ENCODE data around the gene DYNC2H1. TPM values are rescaled to one million over a fixed set of nuclear protein-coding genes. Genes with fewer than 3 reads are reported as not detected.
A peak's percentile ranks its signal among the peaks of the same experiment; 100 is the strongest.
"Not testable (repeated sequence)": the region's sequence is repeated elsewhere in the genome, so short reads cannot be mapped to it uniquely, and the experiment has no call there.

The DYNC2H1 gene
- total RNA-seq, 2 experiments from 2014 or later = 4.3 to 4.9 TPM

DNA sequence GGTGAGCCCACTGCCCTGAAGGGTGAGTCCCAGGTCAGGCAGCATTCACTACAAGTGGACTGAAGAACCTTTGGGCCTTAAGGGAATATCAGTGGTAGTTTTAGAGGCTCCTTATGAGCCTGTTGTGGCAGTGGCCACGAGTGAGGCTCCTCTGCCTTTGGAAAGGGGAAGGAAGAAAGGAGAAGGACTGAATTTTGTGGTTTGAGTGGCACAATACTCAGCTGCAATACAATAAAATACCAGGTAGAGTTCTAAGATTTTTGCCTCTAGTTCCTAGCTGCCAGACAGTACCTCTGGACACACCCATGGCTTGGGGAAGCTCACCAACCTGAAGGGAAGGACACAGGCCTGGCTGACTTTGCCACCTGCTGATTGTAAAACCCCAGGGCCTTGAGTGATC is 260.9 kb downstream of the DYNC2H1 start:
- no peaks in the 10 kb centered on the region for H3K27me3 Mint-ChIP-seq
- no peak for ATAC-seq
- CTCF ChIA-PET = no interaction called here
- H3K4me3 Mint-ChIP-seq = no peak overlapping the region
- no peak overlapping the region for H3K27ac Mint-ChIP-seq
- peaks cover 4% of the 10 kb centered on the region for H3K9me3 Mint-ChIP-seq (ENCODE audit: low read depth)
- no peak for DNase-seq
- no peaks in the 10 kb centered on the region for H3K4me1 Mint-ChIP-seq
- H3K36me3 Mint-ChIP-seq = peaks cover 2% of the 10 kb centered on the region

DNA sequence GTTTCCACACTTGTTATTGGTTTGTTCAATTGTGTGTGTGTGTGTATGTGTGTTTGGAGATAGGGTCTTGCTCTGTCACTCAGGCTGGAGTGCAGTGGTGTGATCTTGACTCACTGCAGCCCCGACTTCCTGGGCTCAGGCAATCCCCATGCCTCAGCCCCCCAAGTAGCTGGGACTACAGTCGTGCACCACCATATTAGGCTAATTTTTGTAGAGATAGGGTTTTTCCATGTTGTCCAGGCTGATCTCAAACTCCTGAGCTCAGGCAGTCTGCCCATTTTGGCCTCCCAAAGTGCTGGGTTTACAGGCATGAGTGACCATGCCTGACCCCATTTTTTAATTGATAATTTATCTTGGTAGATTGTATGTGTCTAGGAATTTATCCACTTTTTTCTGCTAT is 263.7 kb downstream of the DYNC2H1 start:
- DNase-seq (no peak), ATAC-seq (no peak)
- H3K27ac Mint-ChIP-seq = no peak overlapping the region
- peaks cover 11% of the 10 kb centered on the region for H3K9me3 Mint-ChIP-seq (ENCODE audit: low read depth)
- H3K27me3 Mint-ChIP-seq = no peaks in the 10 kb centered on the region
- H3K4me3 Mint-ChIP-seq = no peak overlapping the region
- no peaks in the 10 kb centered on the region for H3K4me1 Mint-ChIP-seq
- CTCF ChIA-PET = no interaction called here
- H3K36me3 Mint-ChIP-seq = peaks cover 6% of the 10 kb centered on the region

DNA sequence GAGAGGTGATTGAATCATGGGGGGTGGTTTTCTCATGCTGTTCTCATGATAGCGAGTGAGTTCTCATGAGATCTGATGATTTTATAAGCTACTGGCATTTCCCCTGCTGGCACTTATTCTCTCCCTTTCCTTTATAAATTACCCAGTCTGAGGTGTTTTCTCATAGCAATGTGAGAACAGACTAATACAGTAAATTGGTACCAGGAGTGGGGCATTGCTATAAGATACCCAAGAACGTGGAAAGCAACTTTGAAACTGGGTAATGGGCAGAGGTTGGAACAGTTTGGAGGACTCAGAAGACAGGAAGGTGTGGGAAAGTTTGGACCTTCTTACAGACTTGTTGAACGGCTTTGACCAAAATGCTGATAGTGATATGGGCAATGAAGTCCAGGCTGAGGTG is 265.0 kb downstream of the DYNC2H1 start:
- DNase-seq, ATAC-seq, CTCF ChIA-PET, H3K36me3 Mint-ChIP-seq, H3K4me3 Mint-ChIP-seq, H3K4me1 Mint-ChIP-seq, H3K27ac Mint-ChIP-seq, H3K27me3 Mint-ChIP-seq: not testable (repeated sequence)
- peaks cover 11% of the 10 kb centered on the region for H3K9me3 Mint-ChIP-seq (ENCODE audit: low read depth)

DNA sequence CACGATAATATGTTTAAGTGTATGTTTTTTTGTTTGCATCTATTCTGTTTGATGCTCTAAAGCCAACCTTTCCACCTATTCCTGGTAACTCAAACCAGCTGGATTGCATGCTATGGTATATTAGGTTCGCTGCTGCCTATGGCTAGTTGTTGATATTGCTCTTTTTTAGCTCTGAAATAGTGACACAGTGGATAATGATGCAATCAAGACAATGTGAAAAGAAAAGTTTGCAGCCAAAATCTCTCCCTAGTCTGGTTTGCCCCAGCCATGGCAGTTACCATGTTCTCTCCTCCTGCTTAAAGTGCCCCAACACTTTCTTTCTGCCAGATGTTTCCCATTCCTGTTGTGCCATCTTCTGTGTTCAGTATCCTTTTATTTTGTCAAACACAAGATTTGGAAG is 269.7 kb downstream of the DYNC2H1 start:
- CTCF ChIA-PET = no interaction called here
- no peak for DNase-seq
- peaks cover 4% of the 10 kb centered on the region for H3K36me3 Mint-ChIP-seq
- no peak overlapping the region for H3K27ac Mint-ChIP-seq
- ATAC-seq = no peak
- no peaks in the 10 kb centered on the region for H3K4me1 Mint-ChIP-seq
- H3K9me3 Mint-ChIP-seq (ENCODE audit: low read depth) = peaks cover 7% of the 10 kb centered on the region
- no peak overlapping the region for H3K4me3 Mint-ChIP-seq
- no peaks in the 10 kb centered on the region for H3K27me3 Mint-ChIP-seq

DNA sequence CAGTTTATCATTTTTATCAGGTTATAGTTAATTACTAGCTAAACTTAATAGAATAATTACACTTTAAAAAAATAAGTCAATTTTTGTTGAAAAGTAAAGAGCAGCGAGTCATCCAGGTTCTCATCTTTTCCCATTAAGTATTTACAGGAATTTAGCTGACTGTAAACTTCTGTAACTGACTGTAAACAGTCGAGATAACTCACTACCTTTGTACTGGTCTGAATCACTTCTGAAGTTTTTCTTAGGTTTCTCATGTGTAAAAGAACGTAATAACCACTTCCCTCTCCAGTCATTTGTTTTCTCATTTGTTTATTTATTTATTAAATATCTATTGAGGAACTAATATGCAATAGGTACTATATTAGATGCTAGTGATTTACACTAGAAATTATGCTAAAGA is 270.8 kb downstream of the DYNC2H1 start:
- ATAC-seq (no peak), DNase-seq (no peak)
- peaks cover 4% of the 10 kb centered on the region for H3K36me3 Mint-ChIP-seq
- H3K9me3 Mint-ChIP-seq (ENCODE audit: low read depth) = peaks cover 7% of the 10 kb centered on the region
- peaks cover 5% of the 10 kb centered on the region for H3K4me1 Mint-ChIP-seq
- CTCF ChIA-PET = no interaction called here
- H3K4me3 Mint-ChIP-seq = no peak overlapping the region
- no peak overlapping the region for H3K27ac Mint-ChIP-seq
- no peaks in the 10 kb centered on the region for H3K27me3 Mint-ChIP-seq

DNA sequence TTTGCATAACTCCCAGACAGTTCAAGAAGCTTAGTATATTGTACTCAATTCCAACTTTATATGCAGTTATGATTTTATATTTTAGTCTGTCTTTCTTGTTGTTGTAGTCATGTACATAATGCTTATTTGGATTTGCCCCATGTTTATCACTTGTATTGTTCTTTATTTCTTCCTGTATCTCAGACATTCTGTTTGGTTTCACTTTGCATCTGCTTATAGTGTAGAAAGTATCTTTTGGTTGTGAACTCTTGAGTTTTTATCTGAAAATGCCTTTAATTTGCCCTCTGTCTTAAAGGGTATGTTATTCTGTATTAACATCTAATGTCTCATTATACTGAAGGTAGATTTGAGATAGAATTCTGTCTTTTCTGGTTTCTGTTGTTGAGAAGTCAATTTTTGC is 275.4 kb downstream of the DYNC2H1 start:
- CTCF ChIA-PET = no interaction called here
- Mint-ChIP-seq H3K4me1 (peaks cover 8% of the 10 kb centered on the region), H3K4me3 (no peak overlapping the region), H3K27me3 (no peaks in the 10 kb centered on the region), H3K9me3 (ENCODE audit: low read depth) (no peaks in the 10 kb centered on the region), H3K27ac (no peak overlapping the region), H3K36me3 (no peaks in the 10 kb centered on the region)
- no peak for ATAC-seq
- no peak for DNase-seq

DNA sequence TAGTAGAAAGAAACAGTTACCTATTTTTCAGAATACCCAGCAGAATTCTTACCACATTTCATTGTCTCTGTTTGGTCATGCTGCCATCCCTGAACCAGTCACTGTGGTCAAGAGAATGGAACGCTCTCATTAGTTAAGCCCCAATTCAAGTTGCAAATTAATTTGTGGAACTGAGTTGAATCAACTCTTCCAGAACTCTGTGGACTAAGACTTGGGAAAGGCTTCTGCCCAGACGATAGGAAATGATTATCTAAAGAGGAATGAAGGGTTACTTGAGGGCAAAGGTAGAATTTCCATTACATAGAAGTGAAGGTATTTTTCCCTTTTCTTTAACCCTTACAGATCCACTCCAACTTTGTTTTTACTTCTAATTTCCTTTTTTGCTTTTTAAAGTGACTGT is 286.4 kb downstream of the DYNC2H1 start:
- Mint-ChIP-seq H3K27me3 (no peaks in the 10 kb centered on the region), H3K4me1 (no peaks in the 10 kb centered on the region), H3K36me3 (no peaks in the 10 kb centered on the region), H3K27ac (no peak overlapping the region), H3K9me3 (ENCODE audit: low read depth) (no peaks in the 10 kb centered on the region), H3K4me3 (no peak overlapping the region)
- CTCF ChIA-PET = no interaction called here
- DNase-seq = no peak
- ATAC-seq = no peak

DNA sequence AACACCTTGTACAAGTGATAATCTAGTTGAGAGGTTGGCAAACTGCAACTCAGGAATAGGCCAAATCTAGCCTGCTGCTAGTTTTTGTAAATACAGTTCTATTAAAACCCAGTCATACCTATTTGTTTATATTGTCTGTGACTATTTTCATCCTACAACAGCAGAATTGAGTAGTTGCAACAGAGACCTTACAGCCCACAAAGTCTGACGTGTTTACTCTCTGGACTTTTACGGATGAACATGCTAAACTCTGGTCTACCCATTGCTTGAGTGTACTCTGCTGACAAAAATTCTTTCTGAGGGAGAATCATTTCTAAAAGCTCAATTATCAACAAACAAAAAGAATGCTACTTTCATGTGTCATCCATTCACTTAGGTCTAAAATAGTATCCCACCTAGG is 287.0 kb downstream of the DYNC2H1 start:
- H3K36me3 Mint-ChIP-seq = no peaks in the 10 kb centered on the region
- H3K9me3 Mint-ChIP-seq (ENCODE audit: low read depth) = no peaks in the 10 kb centered on the region
- H3K27me3 Mint-ChIP-seq = no peaks in the 10 kb centered on the region
- CTCF ChIA-PET = no interaction called here
- H3K27ac Mint-ChIP-seq = no peak overlapping the region
- no peak for ATAC-seq
- no peak for DNase-seq
- no peak overlapping the region for H3K4me3 Mint-ChIP-seq
- H3K4me1 Mint-ChIP-seq = no peaks in the 10 kb centered on the region

DNA sequence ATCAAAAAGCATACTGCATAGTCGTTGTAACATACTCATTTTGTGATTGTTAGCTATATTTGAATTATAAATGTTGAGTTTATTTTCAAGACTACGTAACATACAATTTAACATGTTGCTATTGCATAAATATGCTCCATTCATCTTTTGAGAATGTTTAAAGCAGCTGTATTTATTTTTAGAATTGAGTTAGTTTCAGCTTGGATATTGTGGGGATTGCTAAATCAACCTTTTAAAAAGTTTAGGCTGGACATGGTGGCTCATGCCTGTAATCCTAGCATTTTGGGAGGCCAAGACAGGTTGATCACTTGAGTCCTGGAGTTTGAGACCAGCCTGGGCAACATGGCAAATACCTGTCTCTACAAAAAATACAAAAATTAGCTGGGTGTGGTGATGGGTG is 288.1 kb downstream of the DYNC2H1 start:
- no peaks in the 10 kb centered on the region for H3K36me3 Mint-ChIP-seq
- no peaks in the 10 kb centered on the region for H3K27me3 Mint-ChIP-seq
- ATAC-seq (no peak), DNase-seq (no peak)
- no peak overlapping the region for H3K4me3 Mint-ChIP-seq
- CTCF ChIA-PET = interaction anchor here (1.4 kb wide), 1 partner anchor 12 kb away, joined by 4 read pairs; no protein-coding TSS in a partner anchor
- no peaks in the 10 kb centered on the region for H3K4me1 Mint-ChIP-seq
- H3K27ac Mint-ChIP-seq = no peak overlapping the region
- H3K9me3 Mint-ChIP-seq (ENCODE audit: low read depth) = no peaks in the 10 kb centered on the region

DNA sequence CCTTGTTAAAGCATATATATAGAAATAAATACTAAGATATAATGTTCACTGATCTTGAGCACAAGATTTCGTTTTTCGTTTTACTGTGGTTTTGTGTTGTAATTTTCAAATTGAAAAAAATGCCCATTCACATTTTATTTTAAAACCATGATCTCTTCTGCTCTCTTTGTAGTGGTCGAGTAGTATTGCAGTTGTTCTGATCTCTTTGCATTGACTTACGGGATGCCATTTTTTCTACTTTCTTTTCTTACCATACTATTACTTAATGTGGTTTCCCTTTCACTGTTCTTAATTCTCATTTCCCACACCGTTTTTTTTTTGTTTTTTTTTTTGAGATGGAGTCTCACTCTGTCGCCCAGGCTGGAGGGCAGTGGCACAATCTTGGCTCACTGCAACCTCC is 289.6 kb downstream of the DYNC2H1 start:
- DNase-seq (no peak), ATAC-seq (no peak)
- Mint-ChIP-seq H3K27ac (no peak overlapping the region), H3K4me3 (no peak overlapping the region), H3K4me1 (no peaks in the 10 kb centered on the region), H3K36me3 (no peaks in the 10 kb centered on the region), H3K9me3 (ENCODE audit: low read depth) (no peaks in the 10 kb centered on the region), H3K27me3 (no peaks in the 10 kb centered on the region)
- CTCF ChIA-PET = no interaction called here

DNA sequence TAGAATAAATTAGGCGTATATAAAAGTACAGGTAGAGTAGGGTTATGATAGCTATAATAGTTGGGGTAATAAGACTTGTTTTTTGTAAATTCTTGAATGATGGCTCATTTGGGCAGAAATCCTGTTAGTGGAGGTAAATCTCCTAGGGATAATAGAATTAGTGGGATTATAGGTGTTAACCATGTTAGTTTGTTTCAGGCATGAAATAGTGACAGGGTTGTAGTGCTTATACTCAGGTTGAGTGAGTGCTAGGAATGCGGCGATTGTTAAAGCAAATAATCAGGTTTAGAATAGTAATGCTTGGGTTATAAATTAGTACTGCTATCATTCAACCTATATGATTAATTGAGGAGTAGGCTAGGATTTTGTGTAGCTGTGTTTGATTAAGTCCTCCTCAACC is 297.1 kb downstream of the DYNC2H1 start:
- no peak for DNase-seq
- H3K4me1 Mint-ChIP-seq = no peaks in the 10 kb centered on the region
- no peaks in the 10 kb centered on the region for H3K36me3 Mint-ChIP-seq
- H3K9me3 Mint-ChIP-seq (ENCODE audit: low read depth) = no peaks in the 10 kb centered on the region
- H3K27me3 Mint-ChIP-seq = no peaks in the 10 kb centered on the region
- no peak for ATAC-seq
- no peak overlapping the region for H3K27ac Mint-ChIP-seq
- CTCF ChIA-PET = no interaction called here
- H3K4me3 Mint-ChIP-seq = no peak overlapping the region

DNA sequence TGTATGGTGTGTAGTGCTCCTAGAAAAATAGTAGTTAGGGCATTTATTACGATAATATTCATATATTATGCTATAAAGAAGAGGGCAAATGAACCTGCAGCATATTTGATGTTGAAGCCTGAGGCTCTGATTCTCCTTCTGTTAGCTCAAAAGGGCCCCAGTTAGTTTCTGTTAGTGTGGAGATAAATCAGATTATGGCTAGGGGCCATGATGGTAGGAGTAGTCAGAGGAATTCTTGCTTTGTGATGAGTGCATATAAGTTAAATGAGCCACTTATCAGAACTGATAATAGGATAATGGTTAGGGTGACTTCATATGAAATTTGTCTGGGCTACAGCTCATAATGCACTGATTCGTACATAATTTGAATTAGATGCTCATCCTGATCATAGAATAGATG is 298.4 kb downstream of the DYNC2H1 start:
- CTCF ChIA-PET = no interaction called here
- no peaks in the 10 kb centered on the region for H3K27me3 Mint-ChIP-seq
- no peak for DNase-seq
- ATAC-seq = no peak
- H3K27ac Mint-ChIP-seq = no peak overlapping the region
- no peaks in the 10 kb centered on the region for H3K9me3 Mint-ChIP-seq (ENCODE audit: low read depth)
- H3K4me1 Mint-ChIP-seq = no peaks in the 10 kb centered on the region
- H3K4me3 Mint-ChIP-seq = no peak overlapping the region
- H3K36me3 Mint-ChIP-seq = no peaks in the 10 kb centered on the region

DNA sequence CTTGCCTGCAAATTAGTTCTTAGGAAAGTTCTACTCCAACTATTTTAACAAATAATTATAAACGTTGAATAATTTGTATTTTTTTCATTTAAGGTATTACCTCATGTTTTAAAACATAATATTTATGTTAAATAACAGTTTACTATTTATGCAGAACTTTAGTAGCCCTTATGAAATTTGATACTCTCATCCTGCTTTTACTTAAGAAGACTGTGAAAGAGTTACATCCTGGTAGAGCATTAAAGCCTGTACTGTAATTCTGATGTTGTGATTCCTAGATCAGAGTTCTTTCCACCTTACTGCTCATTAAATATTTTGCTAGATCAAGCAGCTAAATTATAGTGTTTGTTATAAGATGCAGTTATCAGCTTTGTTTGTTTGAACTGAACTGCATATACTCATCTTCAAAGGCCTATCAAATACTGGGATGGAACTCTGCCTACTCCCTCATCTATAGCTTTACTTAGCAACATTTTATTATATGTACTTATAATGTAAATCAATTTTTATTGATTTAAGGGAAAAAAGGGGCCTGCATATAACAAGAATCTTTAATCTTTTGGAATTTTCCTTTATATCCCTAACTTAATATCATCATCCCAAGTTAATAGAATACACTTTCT is 304.2 kb downstream of the DYNC2H1 start:
- no peaks in the 10 kb centered on the region for H3K27me3 Mint-ChIP-seq
- ATAC-seq (no peak), DNase-seq (no peak)
- no peak overlapping the region for H3K27ac Mint-ChIP-seq
- H3K4me3 Mint-ChIP-seq = no peak overlapping the region
- CTCF ChIA-PET = no interaction called here
- peaks cover 1% of the 10 kb centered on the region for H3K9me3 Mint-ChIP-seq (ENCODE audit: low read depth)
- no peaks in the 10 kb centered on the region for H3K4me1 Mint-ChIP-seq
- H3K36me3 Mint-ChIP-seq = no peaks in the 10 kb centered on the region

DNA sequence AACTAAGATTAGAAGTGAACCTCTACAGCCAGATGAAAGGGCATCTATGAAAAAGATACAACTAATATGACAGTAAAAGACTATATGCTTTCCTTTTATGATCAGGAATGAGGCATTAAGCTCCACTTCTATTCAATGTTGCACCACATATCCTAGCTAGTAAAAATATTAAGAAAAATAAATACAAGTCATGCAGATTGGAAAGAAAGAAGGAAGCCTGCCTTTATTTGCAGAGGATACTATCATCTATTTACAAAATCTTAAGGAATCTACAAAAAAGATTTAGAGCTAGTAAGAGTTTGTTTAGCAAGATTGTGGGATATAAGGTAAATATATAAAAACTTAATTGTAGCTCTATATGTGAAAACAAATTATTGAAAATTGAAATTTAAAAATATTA is 308.8 kb downstream of the DYNC2H1 start:
- Mint-ChIP-seq H3K36me3 (no peaks in the 10 kb centered on the region), H3K9me3 (ENCODE audit: low read depth) (peaks cover 5% of the 10 kb centered on the region), H3K4me3 (no peak overlapping the region), H3K27me3 (no peaks in the 10 kb centered on the region), H3K27ac (no peak overlapping the region), H3K4me1 (peaks cover 11% of the 10 kb centered on the region)
- ATAC-seq = no peak
- DNase-seq = no peak
- CTCF ChIA-PET = no interaction called here

DNA sequence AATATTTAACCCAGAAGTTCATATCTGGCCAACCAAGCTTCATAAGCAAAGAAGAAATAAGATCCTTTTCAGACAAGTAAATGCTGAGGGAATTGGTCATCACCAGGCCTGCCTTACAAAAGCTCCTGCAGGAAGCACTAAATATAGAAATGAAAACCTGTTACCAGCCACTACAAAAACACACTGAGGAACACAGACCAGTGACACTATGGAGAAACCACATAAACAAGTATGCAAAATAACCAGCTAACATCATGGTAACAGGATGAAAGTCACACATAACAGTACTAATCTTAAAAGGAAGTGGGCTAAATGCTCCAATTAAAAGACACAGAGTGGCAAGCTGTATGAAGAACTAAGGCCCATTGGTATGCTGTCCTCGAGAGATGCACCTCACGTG is 311.4 kb downstream of the DYNC2H1 start:
- ATAC-seq (peak; percentile 39), DNase-seq (no peak)
- Mint-ChIP-seq H3K27me3 (no peaks in the 10 kb centered on the region), H3K36me3 (no peaks in the 10 kb centered on the region), H3K9me3 (ENCODE audit: low read depth) (peaks cover 4% of the 10 kb centered on the region), H3K27ac (no peak overlapping the region), H3K4me1 (peaks cover 11% of the 10 kb centered on the region), H3K4me3 (no peak overlapping the region)
- CTCF ChIA-PET = interaction anchor here (1.5 kb wide), 1 partner anchor 10 kb away, joined by 4 read pairs; no protein-coding TSS in a partner anchor
